Stimulated activated CD4-positive, alpha-beta T cell treated with anti-CD3 and anti-CD28 coated beads, Interleukin-12 subunit alpha, Interleukin-12 subunit beta, amount 100 ng/mL, for 48 hours (primary cell): ENCODE measurements around the gene EN1.

Experiments used
- DNase-seq, 3 donors: peaks; one replicate each; pipeline ENCODE4 v3.0.0-alpha.2; 2020; ENCODE audit warnings: low read depth in 2 of 3, low spot score in 1 of 3

The EN1 gene

GRCh38 chr2:118856330-118856977 is 9.0 kb upstream of the EN1 start:
- DNase-seq, result no peak

- peak; percentile 73 to 83 (median 77) for DNase-seq
Measured at GRCh38 chr2:118855451-118856279, 8.2 kb upstream of the EN1 start.

- no peak for DNase-seq
Measured at GRCh38 chr2:118854507-118855345, 7.3 kb upstream of the EN1 start.

GRCh38 chr2:118853651-118854291 is 6.3 kb upstream of the EN1 start:
- no peak for DNase-seq

GRCh38 chr2:118853129-118853640 is 5.7 kb upstream of the EN1 start:
- no peak for DNase-seq

GRCh38 chr2:118852605-118853128 is 5.2 kb upstream of the EN1 start:
- DNase-seq, result no peak

- DNase-seq, result no peak
Measured at GRCh38 chr2:118851650-118852049, 4.2 kb upstream of the EN1 start.

- DNase-seq, result no peak
Measured at GRCh38 chr2:118850901-118851415, 3.5 kb upstream of the EN1 start.

- DNase-seq, result no peak
Measured at GRCh38 chr2:118850168-118850900, 2.9 kb upstream of the EN1 start.

GRCh38 chr2:118849226-118850167 is 2.0 kb upstream of the EN1 start:
- no peak for DNase-seq

- DNase-seq, result no peak
Measured at GRCh38 chr2:118848381-118849225, 1.2 kb upstream of the EN1 start.

GRCh38 chr2:118847762-118848172 is 319 bp upstream of the EN1 start:
- no peak for DNase-seq

- no peak for DNase-seq
Measured at GRCh38 chr2:118846442-118846952, 951 bp downstream of the EN1 start.

GRCh38 chr2:118845522-118846441 is 1.7 kb downstream of the EN1 start:
- DNase-seq, result no peak

GRCh38 chr2:118845005-118845521 is 2.4 kb downstream of the EN1 start:
- DNase-seq, result no peak

GRCh38 chr2:118844261-118845004 is 3.0 kb downstream of the EN1 start:
- DNase-seq, result no peak
